Kidney capillary endothelial cell (primary cell): ENCODE measurements around the gene CCDC102B.
A peak's percentile ranks its signal among the peaks of the same experiment; 100 is the strongest.
"Not testable (repeated sequence)": the region's sequence is repeated elsewhere in the genome, so short reads cannot be mapped to it uniquely, and the experiment has no call there.

Experiments used
- DNase-seq: peaks from one replicate; pipeline ENCODE4 v3.0.0-alpha.2; 2018; ENCODE audit warnings: low spot score

CCDC102B gene

DNA sequence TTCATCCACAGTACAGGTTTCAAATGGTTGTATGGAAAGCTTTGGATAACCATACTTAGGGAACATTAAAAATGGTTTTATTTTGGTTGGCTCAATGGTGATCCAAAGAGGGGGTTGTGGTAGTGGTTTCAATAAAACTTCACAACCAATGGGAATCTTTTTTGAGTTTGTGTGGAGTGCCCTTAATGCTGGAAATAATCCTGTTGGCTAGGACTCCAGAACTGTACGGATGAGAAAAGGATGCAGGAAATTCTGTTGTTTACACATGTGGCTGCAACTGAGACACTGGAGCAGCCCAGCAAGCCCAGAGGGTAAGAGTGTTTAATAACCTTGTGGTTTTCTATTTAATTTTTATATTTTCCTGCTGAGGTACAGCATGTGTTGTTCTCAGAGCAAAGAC lies at the start of gene CCDC102B:
Gene CCDC102B, plus strand, starts transcription at position 210 of the 400 bp plus-strand sequence. CDS start 38,684 bp downstream, outside the sequence.
- DNase-seq: no peak

DNA sequence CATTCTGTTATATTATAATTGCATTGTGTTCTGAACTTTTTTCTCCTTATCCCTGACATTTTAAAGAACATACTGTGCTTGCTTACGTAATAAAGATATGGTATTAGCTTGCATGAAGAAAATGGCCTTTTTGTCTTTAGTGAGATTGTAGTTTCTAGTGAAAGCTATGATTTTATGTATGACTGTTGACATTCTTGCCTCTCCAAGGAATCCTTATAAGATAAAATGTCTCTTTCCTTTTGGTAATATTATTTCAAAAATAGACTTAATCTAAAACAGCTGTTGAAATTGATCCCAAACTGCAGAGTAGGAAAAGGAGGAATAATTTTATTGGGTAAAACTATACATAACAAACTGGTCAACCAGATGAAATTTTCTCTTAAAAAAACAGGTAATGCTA lies 40.8 kb upstream of the CCDC102B start:
- DNase-seq: no peak

DNA sequence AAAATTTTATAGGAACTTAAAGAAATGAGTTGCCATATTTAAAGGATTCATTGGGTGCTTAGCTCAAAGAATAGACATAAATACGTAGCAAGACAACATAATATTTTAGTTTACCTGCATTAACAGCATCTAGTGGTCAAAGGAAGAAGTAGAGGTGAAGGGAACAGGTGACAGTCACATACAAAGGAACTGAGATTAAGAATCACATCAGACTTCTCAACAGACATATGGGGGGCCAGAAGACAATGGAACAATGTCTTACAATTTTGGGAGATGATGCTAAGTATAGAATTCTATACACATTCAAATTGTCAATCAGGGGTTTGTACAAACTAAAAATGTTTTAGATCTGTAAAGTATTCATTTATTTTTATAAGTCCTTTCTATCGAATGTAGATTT lies 38.6 kb upstream of the CCDC102B start:
- no peak for DNase-seq

DNA sequence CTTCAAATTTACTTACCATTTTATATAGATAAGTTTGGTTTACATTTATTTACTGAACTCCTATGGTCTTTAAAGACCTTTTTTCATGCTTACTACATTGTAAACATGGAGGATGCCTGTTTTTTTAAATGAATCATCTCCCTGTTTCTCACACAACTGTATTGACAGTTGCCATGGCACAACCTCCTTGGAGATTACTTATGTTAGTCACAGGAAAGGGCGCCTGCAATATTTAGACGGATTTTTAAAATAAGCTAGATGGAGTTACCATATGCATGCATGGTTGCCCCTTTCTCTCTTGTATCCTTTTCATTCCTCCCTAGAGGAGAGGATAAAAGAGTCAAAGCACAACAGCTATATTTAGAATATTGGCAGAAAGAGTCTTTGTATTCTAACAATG lies 34.8 kb upstream of the CCDC102B start:
- DNase-seq: peak; percentile 16

DNA sequence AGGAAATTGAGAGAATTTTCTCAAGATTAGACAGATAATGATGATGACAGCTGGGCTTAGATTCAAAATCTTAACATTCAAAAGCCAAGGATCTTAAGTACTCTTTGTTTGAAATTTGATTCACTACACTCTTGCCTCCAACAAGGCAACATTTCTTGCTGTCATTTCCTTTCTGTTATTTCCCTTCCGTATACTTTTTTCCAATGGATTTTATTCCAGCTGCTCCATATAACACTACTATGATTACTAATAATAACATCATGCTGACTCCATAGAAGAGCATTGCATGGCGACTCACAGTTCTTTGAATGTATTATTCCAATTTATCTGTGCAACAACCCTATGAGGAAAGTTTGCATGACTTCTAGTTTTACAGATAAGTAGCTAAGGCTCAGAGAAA lies 33.9 kb upstream of the CCDC102B start:
- DNase-seq: peak; percentile 33

DNA sequence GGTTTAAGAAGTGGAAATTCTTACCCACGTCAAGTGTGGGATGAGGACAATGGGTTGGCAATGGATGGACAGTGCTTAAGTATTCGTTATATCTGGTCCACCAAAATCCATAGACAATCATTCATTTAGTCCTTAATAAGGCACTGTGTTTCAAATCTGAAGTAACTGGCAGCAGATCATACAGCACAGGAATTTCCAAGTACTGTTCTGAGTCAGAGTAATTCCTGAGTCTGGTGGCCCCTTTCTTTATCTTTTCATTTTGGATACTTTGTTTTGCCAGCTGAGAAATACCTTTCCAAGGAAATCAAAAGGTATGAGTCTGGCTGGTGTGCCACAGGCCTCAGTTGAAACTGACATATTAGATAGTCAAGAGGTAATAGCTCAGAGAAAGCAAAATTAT lies 31.4 kb upstream of the CCDC102B start:
- DNase-seq: no peak

DNA sequence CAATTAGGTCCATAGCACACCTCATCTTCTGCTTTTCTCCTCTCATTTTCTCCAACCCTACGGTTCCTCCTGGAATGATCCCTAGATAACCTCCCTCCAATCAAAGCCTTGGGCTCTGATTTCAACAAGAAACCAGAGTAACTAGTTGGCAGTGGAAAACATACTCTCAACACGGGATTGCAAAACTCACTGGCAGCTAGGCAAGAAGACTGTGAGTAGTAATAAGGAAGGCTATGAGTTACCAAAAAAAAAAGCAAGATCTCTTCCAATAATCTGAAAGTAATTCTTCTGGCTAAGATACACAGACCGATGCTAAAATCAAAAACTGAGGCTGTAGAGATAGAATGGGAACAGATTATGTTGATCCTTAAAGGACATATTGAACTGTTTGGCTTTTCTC lies 28.4 kb upstream of the CCDC102B start:
- DNase-seq: no peak

DNA sequence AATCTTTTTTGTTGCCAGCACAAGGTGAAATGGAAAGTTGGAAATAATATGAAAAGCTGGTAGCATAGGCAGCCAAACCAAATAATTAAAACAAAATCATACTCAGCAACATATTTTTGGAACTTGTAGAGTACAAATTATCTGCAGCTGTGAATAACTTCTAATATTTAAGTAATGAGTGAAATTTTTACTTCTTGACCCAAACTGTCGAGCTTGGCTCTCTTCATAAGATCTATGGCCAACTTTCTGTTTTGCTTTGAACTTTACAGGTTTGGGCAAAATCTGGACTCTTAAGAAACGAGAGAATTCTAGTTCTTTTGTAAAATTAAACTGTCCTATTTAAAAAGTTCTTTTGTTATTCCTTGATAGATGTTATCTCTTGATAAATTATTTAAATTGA lies 25.6 kb upstream of the CCDC102B start:
- no peak for DNase-seq

DNA sequence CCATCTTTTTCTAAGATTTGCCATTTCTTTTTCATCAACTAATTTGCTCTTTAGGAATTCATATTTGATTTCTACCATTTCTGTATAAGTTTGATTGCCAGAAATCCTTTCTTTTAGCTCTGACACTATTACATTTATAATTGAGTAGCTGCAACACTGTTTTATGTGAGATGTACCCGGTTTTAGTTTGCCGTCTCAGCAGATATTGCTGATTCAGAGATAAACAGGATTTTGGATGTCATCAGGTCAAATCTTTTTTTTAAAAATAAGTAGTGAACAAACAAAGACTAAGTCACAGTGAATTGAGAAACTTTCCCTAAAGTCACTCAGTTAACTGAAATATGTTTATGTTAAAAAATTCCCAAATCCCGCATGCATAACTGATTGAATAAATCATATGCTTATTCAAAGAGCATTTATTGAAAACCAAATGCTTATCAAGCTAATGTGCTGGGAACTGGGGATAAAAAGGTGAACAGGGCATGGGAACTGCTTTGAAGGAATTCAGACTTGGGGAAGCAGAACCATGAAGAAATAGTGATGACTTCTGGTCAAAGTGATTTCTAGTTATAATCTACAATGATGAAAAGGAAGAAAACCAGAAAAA lies 19.5 kb upstream of the CCDC102B start:
- no peak for DNase-seq

DNA sequence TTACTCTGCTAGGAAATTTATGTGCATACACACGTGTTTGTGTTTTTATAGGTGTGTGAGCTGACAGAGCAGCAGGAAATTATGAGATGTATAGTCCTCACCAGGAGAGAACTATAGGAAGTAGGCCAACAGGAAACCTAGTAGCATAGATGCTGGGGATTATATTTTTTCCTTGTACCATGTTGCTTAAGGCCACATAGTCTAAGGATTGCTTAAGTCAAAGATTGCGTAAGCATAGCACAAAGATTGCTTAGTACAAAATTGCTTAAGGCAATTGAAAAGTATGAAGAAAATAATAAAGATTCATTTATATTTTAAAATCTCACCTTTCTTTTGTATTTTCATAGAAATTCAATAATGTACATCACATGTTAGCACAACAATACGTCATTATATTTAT lies 18.7 kb upstream of the CCDC102B start:
- no peak for DNase-seq

DNA sequence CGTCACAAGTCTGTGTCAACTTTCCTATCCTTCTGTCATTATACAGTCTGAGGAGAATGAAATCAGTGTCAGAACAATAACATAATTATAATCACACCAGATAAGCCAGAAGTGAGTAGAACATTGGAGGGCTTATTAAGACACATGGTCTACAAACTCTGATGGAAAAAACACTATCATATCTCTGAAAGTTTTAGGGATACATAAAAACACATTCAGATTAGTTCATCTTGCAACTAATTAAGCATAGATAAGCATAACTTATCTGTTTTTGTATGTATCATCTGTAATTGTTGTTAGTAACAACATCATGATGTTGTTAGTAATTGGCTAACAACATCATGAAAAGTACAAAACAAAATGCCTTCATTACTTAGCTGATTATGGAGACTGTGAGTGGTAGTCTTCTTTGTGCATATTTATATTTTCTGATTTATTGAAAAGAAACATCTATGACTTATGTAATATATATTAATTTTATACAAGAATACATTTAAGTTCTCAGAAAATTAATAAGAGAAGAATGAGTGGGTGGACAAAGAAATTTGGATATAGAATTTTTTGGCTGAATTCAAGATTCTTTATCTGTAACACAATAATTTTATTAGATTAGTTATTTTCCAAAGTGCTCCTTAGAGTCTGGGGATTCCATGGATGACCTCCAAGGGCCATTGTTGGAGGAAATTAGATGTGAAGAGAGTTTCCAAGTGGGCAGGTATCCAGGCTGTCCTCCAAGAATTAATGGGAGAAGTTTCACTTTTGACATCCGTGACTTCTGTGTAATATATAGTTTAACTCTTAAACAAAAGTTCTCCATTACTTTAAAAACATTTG lies 16.9 kb upstream of the CCDC102B start:
- DNase-seq: no peak

DNA sequence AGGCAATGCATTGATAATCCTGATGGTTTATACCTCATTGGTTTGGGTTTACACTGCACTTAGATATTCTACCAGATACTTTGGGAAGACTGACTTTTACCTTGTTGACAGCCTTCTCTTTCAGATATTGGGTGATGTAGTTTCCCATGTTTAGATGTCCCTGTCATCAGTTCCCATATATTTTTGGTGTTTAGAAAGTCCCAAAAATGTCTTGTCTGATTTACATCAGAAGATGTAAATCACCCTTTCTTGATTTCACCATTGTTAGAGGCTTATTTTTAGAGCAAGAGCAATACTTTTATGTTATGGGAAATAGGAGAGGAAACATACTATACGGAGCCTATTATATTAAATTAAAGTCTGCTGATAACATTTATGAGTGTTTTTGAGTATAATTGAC lies 14.4 kb upstream of the CCDC102B start:
- no peak for DNase-seq

DNA sequence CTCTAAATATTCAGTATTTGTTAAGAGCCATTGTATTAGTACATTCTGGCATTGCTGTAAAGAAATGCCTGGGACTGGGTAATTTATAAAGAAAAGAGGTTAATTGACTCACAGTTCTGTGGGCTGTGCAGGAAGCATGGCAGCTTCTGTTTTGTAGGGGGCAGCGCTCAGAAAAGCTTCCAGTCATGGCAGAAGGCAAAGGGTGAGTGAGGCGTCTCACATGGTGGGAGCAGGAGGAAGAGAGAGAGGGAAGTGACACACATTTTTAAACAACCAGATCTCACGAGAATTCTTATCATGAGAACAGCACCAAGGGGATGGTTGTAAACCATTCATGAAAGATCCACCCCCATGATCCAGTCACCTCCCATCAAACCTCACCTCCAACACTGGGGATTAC lies 13.8 kb upstream of the CCDC102B start:
- DNase-seq: no peak

DNA sequence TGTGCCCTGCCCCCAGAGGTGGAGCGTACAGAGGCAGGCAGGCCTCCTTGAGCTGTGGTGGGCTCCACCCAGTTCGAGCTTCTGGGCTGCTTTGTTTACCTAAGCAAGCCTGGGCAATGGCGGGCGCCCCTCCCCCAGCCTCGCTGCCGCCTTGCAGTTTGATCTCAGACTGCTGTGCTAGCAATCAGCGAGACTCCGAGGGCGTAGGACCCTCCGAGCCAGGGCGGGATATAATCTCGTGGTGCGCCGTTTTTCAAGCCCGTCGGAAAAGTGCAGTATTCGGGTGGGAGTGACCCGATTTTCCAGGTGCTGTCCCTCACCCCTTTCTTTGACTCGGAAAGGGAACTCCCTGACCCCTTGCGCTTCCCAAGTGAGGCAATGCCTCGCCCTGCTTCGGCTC lies 7.6 kb upstream of the CCDC102B start:
- not testable (repeated sequence) for DNase-seq

DNA sequence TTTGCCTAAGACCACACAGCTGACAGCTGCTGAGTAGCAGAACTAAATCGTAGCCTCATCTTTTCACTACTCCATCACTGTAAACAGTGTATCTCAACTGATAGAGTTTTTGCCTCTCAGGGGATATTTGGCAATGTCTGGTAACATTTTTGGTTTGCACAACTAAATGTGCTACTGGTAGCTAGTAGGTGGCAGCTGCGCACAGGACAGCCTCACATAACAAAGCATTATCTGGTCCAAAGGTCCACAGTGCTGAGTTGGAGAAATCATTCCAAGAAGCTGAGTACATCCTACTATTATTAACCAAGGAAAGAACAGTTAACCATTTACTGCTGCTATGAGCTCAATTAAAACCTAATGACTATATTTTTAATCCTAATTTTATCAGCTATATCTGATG lies 6.1 kb upstream of the CCDC102B start:
- no peak for DNase-seq

DNA sequence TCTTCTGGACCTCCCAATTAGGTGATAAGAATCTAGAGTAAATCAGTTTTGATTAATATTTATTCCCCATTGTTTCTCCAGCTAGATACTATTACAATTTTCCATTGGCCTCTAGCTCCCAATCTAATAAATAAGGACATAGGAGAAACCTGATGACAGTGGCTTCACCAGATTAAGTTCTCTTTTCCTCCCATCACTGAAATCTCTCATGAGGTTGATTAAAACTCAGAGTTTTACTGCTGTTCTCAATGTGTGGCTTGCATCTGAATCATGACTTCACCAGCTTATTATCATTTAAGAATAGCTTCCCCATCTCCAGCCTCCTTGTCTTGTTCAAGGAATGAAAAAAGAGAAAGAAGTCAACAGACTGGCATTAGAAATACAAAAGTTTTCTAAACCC lies 3.9 kb upstream of the CCDC102B start:
- no peak for DNase-seq

DNA sequence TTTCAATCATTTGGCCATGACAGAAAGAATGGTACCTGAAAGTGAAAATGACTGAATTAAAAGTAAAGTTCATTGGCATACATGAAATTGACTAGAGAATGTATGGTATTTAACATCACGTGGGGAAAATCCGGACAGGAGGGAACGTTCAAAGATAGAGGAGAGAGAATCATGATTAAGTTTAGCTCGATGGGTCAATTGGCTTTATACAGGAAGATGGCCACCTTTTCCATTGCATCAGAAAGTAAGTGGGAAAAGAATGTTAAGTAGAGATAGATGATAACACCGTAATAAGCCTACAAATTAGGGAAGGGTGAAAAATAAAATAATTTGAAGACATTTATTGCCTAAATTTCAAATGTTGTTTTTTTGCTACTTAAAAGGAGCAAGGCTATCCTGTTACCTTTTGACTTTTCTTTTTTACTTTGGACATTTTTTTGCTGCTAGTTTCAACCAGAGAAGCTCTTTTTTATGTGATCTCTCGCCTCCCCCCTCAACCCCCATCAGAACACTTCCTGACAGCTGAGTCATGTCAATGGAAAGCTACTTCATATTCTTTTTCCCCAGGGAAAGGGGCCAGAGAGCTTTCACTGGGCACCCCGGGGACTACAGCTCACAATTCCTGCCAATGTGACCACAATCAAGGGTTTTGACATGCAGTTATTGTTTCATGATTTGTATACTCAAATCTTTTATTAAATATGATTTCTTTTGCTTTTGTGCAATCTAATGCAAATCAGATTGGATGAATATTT lies 767 bp upstream of the CCDC102B start:
- DNase-seq: peak; percentile 35

DNA sequence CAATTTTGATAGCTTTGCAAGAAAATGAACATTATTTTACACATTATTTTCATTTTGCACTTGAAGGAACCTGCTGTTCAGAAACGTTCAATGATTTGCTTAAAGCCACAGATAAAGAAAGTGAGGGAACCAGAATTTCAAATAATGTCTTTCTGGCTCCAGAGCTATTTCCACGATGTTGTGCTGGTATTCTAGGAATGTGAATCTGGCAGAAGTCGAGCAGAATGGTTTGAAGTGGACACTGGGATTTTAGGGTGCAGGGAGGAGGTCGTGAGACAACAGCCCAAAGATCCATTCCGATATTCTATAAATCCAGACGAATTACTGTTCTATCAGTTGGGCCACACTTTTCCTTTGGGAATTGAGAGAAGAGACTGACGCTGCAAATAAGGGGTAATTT lies 2.2 kb downstream of the CCDC102B start:
- no peak for DNase-seq

DNA sequence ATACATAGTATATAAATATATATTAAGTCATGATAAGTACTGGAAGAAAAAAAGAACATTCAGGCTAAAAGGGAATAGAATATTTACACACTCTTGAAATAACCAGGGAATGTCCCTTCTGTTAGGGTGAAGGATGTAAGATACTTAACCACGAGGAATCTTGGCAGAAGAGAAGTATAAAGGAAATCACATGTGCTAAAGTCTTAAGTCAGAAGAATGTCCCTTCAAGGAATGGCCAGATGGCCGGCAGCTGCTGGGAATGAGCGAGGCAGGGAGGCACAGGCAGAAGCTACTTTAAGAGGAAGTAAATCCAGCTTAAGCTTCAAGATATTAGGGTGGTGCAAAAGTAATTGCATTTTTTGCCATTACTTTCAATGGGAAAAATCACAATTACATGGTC lies 5.5 kb downstream of the CCDC102B start:
- DNase-seq: no peak

DNA sequence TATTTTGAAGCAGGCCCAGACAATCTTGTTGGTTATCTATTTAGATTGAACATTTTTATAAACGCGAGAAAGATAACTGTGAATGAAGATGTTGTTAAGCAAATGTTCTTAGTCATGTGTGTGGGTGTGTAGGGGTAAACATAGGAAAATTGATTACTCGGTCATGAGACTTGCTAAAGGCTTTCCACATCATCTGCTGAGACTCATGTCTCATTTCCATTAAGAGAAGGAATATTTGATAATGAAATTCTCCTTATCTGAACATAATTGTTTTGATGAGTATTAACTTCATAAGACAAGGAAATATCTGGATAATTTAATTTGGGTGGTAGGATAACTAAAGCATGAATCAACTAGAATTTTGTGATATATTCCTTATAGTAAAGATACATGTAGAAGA lies 19.7 kb downstream of the CCDC102B start:
- no peak for DNase-seq

DNA sequence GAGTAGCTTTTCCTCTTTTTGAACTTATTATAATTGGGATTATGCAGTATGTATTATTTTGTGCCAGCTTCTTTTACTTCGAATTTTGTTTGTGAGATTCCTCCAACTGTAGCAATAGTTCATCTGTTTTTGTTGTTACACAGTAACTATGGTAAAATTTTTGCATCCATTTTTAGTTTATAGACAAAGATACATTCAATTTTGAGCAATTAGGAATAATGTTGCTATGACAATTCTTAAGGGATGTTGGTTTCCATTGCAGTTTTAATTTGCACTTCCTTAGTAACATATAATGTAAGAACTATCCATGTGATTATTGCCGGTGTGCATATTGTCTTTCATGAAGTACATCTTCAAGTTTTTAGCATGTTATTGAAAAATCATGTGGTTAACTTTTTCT lies 20.7 kb downstream of the CCDC102B start:
- no peak for DNase-seq

DNA sequence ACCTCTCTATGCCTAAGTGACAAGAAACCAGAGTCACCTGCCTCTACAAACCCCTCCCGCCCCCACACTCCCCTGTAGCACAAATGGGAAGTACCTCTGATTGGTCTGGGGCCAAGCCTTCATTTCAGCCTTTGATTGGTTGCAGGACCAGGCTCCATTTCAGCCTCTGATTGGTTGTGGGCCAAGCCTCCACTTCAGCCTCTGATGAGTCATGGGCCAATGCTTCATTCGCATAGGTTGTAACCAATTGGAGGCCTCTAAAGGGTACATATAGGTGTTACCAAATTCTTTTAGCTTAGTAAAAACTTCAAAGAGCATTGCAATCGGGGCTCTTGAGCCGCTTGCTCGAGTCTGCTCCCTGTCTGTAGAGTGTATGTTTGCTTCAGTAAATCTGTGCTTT lies 25.0 kb downstream of the CCDC102B start:
- no peak for DNase-seq

DNA sequence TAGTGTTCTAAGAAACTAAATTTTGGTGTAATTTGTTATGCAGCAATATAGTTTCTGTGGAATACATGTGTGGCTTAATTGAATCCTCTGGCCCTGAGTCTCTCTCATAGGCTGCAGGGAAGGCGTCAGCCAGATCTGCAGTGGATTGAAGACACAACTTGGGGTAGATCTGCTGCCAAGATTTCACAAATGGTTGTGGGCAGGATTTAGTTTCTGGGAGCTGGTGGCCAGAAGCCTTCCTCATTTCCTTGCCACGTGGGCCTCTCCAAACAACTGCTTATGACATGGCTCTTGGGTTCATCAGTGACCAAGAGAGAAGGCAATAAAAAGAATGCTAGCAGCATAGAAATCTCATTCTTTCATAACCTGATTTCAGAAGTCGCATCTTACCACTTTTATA lies 28.2 kb downstream of the CCDC102B start:
- DNase-seq: no peak
